ENCODE measurements around the gene ZNF443.
A peak's percentile ranks its signal among the peaks of the same experiment; 100 is the strongest.

ZNF443 gene

GRCh38 chr19:12440541-12441316 lies at the start of gene ZNF443:
ZNF443 (minus strand) TSS chr19:12441021; CDS start chr19:12440914, 107 bp downstream.
- TF ChIP-seq YY1 (IDR thresholded peaks at IDR 0.05; ENCODE audit: low read depth) (no peak), RAD21 (IDR thresholded peaks at IDR 0.05; ENCODE audit: low read depth) (no peak), ZBTB7A (IDR thresholded peaks at IDR 0.05; ENCODE audit: low read depth) (peak; percentile 31; the same call in 1 of the 2 replicates), MAX (IDR thresholded peaks at IDR 0.05) (peak; percentile 34; the same call in 1 of the 2 replicates), TCF12 (IDR thresholded peaks at IDR 0.05; ENCODE audit: low read depth) (no peak), EP300 (IDR thresholded peaks at IDR 0.05; ENCODE audit: borderline replicate concordance) (no peak), TAF1 (IDR thresholded peaks at IDR 0.05; ENCODE audit: low read depth) (peak; percentile 55), CREB1 (IDR thresholded peaks at IDR 0.05; ENCODE audit: low read depth) (no peak)

GRCh38 chr19:12485571-12485970 lies 44.8 kb upstream of the ZNF443 start:
- no peak for TF ChIP-seq NFIC (IDR thresholded peaks at IDR 0.05)

GRCh38 chr19:12485052-12485416 lies 44.2 kb upstream of the ZNF443 start:
- no peak for TF ChIP-seq REST (IDR thresholded peaks at IDR 0.05; ENCODE audit: low read depth)
- no peak for TF ChIP-seq TEAD4 (IDR thresholded peaks at IDR 0.05)
- TF ChIP-seq USF1 (IDR thresholded peaks at IDR 0.05) = no peak
- TF ChIP-seq CREB1 (IDR thresholded peaks at IDR 0.05; ENCODE audit: low read depth) = no peak
- no peak; the same call in 1 of the 2 replicates for TF ChIP-seq MAX (IDR thresholded peaks at IDR 0.05)
- TF ChIP-seq EP300 (IDR thresholded peaks at IDR 0.05; ENCODE audit: borderline replicate concordance) = no peak
- no peak for TF ChIP-seq ZBTB7A (IDR thresholded peaks at IDR 0.05; ENCODE audit: low read depth)
- no peak for TF ChIP-seq YY1 (IDR thresholded peaks at IDR 0.05; ENCODE audit: low read depth)
- no peak for TF ChIP-seq RAD21 (IDR thresholded peaks at IDR 0.05; ENCODE audit: low read depth)
- no peak for TF ChIP-seq FOXM1 (IDR thresholded peaks at IDR 0.05; ENCODE audit: borderline replicate concordance, low read depth)
- TF ChIP-seq NFIC (IDR thresholded peaks at IDR 0.05) = no peak
- no peak; the same call in 1 of the 2 replicates for TF ChIP-seq TAF1 (IDR thresholded peaks at IDR 0.05; ENCODE audit: low read depth)
- TF ChIP-seq EGR1 (IDR thresholded peaks at IDR 0.05) = no peak
- no peak for TF ChIP-seq TCF12 (IDR thresholded peaks at IDR 0.05; ENCODE audit: low read depth)

GRCh38 chr19:12484371-12485051 lies 43.7 kb upstream of the ZNF443 start, which contains the start of gene ZNF709:
ZNF709 (minus strand) TSS chr19:12484816; CDS start chr19:12484657, 159 bp downstream.
- TF ChIP-seq TEAD4 (IDR thresholded peaks at IDR 0.05) = no peak
- no peak for TF ChIP-seq FOXM1 (IDR thresholded peaks at IDR 0.05; ENCODE audit: borderline replicate concordance, low read depth)
- TF ChIP-seq YY1 (IDR thresholded peaks at IDR 0.05; ENCODE audit: low read depth) = no peak
- no peak for TF ChIP-seq TCF12 (IDR thresholded peaks at IDR 0.05; ENCODE audit: low read depth)
- peak; percentile 70 for TF ChIP-seq TAF1 (IDR thresholded peaks at IDR 0.05; ENCODE audit: low read depth)
- no peak for TF ChIP-seq USF1 (IDR thresholded peaks at IDR 0.05)
- TF ChIP-seq REST (IDR thresholded peaks at IDR 0.05; ENCODE audit: low read depth) = no peak
- no peak for TF ChIP-seq EP300 (IDR thresholded peaks at IDR 0.05; ENCODE audit: borderline replicate concordance)
- no peak for TF ChIP-seq EGR1 (IDR thresholded peaks at IDR 0.05)
- no peak for TF ChIP-seq CREB1 (IDR thresholded peaks at IDR 0.05; ENCODE audit: low read depth)
- TF ChIP-seq MAX (IDR thresholded peaks at IDR 0.05) = 0 out of 2 replicates have a peak, but pooled peaks have one; percentile 19
- TF ChIP-seq NFIC (IDR thresholded peaks at IDR 0.05) = no peak
- no peak for TF ChIP-seq CEBPB (IDR thresholded peaks at IDR 0.05)
- no peak for TF ChIP-seq RAD21 (IDR thresholded peaks at IDR 0.05; ENCODE audit: low read depth)
- peak; percentile 97; the same call in 1 of the 2 replicates for TF ChIP-seq ZBTB7A (IDR thresholded peaks at IDR 0.05; ENCODE audit: low read depth)

GRCh38 chr19:12484011-12484370 lies 43.2 kb upstream of the ZNF443 start:
- TF ChIP-seq TEAD4 (IDR thresholded peaks at IDR 0.05) = no peak
- no peak for TF ChIP-seq TAF1 (IDR thresholded peaks at IDR 0.05; ENCODE audit: low read depth)
